SH-SY5Y (cell line): ENCODE data around the gene MAPK8IP1.

Experiments
- GATA2 ChIP-seq: IDR thresholded peaks from 2 replicates; pipeline ENCODE4 v1.6.1; 2011; ENCODE audit warnings: mild to moderate bottlenecking, low read depth, low read length
- GATA3 ChIP-seq: IDR thresholded peaks from 2 replicates; pipeline ENCODE4 v1.6.1; 2011; ENCODE audit warnings: low read depth, mild to moderate bottlenecking, low read length, moderate library complexity

The MAPK8IP1 gene

DNA sequence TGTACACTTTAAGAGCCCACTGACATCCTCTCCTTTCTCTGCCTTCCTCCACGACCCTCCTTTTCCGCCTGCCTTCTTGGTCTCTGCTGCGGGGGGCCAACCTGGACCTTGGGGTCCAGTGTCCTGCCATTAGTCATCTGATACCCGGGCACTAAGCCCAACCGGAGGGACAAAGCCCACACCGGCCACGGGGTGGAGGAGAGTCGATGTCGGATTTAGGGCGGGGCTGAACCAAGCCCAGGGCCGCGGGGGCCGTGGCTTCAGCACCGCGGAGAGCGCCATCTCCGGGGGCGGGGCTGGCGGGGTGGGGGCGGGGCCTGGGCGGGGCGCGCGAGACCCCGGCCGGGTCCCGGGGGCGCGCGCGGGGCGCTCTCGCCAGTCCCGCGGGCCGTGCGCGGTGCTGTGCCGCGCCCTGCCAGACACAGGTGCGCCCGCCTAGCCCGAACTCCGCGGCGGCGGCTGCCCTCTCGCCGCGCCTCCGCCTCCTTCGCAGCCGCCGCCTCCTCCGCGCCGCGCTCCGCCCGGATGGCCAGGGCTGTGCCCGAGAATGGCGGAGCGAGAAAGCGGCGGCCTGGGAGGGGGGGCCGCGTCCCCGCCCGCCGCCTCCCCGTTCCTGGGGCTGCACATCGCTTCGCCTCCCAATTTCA lies at the start of gene MAPK8IP1:
MAPK8IP1 (plus strand) TSS at position 378 of the 647 bp plus-strand sequence; CDS start at position 548, 170 bp downstream.
- TF ChIP-seq GATA2 (no peak), GATA3 (no peak)

DNA sequence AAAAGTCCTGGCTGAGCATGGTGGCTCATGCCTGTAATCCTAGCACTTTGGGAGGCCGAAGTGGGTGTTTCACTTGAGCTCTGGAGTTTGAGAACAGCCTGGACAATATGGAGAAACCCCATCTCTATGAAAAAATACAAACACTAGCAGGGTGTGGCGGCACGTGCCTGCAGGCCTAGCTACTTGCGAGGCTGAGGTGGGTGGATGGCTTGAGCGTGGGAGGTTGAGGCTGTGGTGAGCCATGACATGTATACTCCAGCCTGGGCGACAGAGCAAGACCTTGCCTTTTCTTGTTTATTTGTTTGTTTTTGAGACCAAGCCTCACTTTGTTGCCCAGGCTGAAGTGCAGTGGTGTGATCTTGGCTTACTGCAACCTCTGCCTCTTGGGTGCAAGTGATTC lies 46.2 kb upstream of the MAPK8IP1 start:
- TF ChIP-seq GATA2 (no peak), GATA3 (no peak)

- TF ChIP-seq GATA2 (no peak), GATA3 (no peak)
Observed at GRCh38 chr11:45843158-45843924, 42.1 kb upstream of the MAPK8IP1 start.

GRCh38 chr11:45844822-45845578 lies 40.5 kb upstream of the MAPK8IP1 start:
- TF ChIP-seq GATA3 = no peak
- no peak for TF ChIP-seq GATA2

DNA sequence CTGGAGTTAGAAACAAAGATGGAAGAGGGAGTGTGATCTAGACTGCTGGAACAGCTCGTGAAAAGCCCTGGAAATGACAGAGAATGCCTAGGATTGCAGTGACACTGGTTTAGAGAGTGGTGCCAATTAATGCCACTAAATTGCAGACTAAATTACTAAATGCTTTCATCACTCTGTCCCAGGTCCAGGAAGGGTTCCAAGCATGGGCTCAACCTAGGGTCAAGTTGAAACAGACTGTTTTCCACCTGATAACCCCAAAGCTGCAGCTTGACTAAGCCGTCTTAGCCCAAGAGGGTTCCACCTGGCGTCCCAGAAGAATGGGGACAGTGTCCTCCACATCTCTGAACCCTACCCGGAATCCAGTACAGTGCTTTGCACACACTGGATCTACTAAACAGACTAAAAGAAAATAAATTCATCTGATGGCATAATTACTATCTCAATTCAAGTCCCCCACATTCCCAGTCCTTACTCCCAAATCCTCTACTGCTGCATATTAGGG lies 39.2 kb upstream of the MAPK8IP1 start:
- TF ChIP-seq GATA2 (no peak), GATA3 (no peak)

DNA sequence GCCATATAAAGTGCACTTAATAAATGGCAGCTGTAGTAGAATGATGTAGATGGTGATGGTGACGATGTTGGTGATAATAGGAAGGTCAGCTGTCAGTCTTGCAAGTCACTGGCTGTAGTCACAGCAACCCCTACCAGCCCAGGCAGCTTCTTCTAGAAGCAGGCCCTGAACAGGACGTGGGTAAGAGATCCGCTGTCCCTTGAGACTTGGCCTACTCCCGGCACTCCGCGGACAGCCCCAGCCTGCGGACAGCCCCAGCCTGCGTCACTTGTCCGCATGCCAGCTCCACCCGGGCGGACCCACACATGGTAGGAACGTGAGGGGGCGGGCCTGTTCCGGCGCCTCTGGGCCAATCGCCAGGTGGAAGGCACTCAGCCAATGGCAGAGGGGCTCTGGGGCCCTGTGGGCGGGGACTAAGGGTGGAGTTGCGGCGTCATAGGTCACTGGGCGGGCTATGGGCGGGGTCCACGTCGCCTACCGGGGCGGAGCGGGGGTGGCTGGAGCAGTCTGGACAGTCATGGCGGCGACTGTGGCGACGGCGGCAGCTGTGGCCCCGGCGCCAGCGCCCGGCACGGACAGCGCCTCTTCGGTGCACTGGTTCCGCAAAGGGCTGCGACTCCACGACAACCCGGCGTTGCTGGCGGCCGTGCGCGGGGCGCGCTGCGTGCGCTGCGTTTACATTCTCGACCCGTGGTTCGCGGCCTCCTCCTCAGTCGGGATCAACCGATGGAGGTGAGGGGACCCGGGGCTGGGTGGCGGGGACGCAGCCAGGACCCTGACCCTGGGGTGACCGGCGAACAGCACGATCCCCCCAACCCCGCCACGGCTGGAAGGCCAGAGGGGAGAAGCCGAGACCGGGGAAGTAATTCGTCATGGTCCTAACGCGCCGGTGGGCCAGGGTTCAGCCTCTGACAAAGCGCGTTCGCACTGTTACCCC lies 38.2 kb upstream of the MAPK8IP1 start, which contains the start of gene CRY2:
CRY2 (plus strand) TSS at position 502 of the 937 bp plus-strand sequence; CDS start at position 518, 16 bp downstream.
- TF ChIP-seq GATA2 (no peak), GATA3 (no peak)

GRCh38 chr11:45847911-45848316 lies 37.5 kb upstream of the MAPK8IP1 start:
- TF ChIP-seq GATA3 (no peak), GATA2 (no peak)

DNA sequence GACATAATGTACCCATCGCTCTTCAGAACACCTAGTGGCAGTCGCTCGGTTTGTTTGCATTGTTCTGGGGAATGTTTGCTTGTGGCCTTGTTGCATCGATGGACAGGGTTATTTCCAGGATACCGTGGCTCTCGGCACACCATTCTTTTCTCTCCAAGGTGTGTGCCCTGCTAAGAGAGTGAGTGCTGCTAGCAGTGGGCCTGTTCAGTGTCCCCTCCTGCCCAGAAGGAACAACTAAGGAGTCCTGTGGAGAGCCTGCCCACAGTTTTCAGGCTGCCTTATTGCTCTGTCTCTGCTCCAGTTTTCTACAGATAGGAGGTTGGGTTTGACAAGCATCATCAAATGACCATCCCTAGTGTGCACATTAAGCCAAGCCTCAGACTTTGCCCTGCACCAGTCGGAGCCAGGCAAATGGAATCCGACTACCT lies 36.8 kb upstream of the MAPK8IP1 start:
- TF ChIP-seq GATA3 = no peak

DNA sequence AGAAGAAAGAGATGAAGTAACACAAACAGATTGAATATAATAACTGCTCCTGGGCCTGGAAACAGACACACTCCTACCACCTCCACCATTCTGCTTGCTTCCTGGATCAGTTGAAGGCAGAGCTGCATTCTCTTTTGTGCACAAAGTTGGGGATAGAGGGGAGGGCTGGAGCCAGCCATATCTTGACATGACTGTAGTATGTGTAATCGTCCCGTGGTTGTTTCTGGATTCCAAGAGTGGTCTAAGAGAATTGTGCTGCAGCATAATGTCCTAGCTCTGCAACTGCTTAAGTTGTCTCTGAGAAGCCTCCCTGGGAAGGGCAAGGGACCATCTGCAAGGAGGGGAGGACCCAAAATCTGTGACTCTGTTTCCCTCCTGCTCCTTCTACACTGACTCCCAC lies 35.0 kb upstream of the MAPK8IP1 start:
- no peak for TF ChIP-seq GATA2
- no peak for TF ChIP-seq GATA3

GRCh38 chr11:45851228-45851627 lies 34.2 kb upstream of the MAPK8IP1 start:
- TF ChIP-seq GATA2 (no peak), GATA3 (no peak)

GRCh38 chr11:45852018-45852711 lies 33.3 kb upstream of the MAPK8IP1 start:
- TF ChIP-seq GATA3 = no peak
- no peak for TF ChIP-seq GATA2

DNA sequence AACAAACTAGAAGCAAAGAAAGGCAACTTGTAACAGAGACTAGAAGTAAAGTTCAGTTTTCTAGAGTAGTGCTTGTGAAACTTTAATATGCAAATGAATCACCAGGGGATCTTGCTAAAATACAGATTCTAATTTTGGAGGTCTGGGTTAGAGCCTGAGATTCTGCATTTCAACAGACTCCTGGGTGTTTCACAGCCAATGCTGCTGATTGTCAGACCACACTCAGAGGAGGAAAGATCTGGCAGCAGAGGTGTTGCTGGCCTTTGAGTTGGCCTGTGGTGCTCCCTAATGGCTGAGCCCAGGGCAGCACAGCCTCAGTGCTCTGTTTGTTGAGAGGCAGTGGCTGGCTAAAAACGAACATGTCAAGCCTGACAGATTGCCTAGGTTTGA lies 32.7 kb upstream of the MAPK8IP1 start:
- TF ChIP-seq GATA3 (no peak), GATA2 (no peak)
